Ammon's horn (tissue), 1 donor: ENCODE data around the gene IKZF5.

Experiments used
- DNase-seq: peaks from one replicate; pipeline ENCODE4 v3.0.0-alpha.2; 2016; ENCODE audit warnings: low spot score

The IKZF5 gene, protein sequence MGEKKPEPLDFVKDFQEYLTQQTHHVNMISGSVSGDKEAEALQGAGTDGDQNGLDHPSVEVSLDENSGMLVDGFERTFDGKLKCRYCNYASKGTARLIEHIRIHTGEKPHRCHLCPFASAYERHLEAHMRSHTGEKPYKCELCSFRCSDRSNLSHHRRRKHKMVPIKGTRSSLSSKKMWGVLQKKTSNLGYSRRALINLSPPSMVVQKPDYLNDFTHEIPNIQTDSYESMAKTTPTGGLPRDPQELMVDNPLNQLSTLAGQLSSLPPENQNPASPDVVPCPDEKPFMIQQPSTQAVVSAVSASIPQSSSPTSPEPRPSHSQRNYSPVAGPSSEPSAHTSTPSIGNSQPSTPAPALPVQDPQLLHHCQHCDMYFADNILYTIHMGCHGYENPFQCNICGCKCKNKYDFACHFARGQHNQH

DNA sequence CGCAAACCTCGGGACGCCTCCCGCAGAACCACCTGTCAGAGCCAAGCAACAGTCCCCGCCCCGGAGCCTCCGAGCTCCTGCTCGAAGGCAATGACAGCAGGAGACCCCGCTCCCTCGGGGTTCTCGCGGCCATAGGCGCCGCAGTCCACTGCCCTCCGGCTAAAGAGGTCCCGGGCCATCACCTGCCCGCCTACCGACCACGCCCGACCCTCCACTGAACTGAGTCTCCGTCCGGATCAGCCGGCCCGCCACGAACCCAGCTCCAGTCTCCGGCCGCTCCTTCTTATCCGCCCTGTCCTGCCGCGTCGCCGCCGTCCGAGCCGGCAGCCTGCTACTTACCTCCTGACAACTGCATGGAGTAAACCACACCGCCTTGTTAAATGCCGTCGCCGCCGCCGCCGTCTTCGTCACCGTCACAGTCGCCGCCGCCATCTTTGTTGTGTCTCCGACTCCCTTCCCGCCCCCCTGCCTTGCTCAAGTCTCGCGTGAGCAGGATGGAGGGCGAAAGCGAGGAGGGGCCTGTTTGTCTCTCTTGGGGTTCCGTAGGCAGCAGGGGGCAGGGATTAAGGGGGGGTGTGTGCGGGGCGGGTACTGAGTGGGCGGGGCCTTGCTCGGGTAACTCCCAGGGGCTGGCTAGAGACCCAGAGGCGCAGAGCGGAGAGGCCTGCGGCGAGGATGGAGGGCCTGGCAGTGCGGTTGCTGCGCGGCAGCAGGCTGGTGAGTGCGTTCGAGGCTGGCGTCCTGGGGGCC lies at the start of gene IKZF5, which contains the start of gene ACADSB:
Gene IKZF5, minus strand, starts transcription at position 441 of the 750 bp plus-strand sequence. CDS start 10,170 bp downstream, outside the sequence.
Gene ACADSB, plus strand, starts transcription at position 652 of the 750 bp plus-strand sequence. Its CDS starts 24 bp downstream, at position 676.
- peak; percentile 98 for DNase-seq

DNA sequence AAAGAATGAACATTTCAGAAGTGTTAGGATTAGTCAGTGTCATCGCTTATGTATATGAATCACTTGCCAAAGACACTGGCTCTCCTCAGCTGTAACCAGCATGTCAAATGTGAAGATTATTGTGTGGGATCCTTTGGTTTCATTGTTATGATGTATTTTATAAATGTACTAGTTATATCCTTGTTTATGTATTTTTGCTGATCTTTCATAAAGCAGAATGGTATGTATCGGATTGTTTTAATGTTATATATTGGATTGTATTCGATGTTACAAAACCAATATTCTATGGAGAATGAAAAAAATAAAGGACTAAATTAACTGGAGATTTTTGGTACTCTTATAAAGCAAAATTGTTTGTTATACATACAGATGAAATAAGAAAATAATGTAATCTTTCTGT lies 49.4 kb upstream of the IKZF5 start:
- no peak for DNase-seq

DNA sequence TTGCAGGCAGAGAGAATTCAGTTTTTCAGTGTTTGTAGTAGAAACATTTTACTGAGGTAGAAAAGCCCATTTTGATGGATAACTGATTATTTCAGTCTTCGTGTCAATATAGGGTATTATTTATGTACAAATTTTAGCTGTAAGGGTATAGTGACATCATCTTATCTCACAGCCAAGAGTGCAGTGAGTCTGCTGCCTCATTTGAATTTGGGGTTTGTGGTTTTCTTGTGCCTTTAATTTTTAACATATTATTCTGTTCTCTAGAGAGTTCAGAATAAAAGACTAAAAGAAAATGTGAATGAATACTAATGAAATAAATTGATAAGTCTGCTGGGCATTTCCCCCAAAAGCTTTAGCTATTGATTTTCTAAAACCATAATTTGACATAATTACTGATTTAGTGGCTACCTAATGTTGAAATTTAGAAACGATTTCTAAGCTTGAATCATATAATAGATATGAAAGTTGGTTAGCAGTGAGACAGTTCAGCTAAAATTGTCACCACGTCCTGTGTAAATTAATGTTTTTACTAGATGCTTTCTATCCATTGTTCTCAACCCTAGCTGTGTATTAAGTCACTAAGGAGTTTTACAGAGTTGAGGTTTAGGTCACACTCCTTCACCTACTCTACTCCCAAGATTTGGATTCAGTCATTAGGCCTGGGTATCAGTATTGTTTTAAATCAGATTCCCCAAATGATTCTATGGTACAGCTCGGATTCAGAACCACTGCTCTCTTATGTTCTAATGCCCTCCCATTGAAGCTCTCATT lies 37.6 kb upstream of the IKZF5 start:
- DNase-seq, result no peak

DNA sequence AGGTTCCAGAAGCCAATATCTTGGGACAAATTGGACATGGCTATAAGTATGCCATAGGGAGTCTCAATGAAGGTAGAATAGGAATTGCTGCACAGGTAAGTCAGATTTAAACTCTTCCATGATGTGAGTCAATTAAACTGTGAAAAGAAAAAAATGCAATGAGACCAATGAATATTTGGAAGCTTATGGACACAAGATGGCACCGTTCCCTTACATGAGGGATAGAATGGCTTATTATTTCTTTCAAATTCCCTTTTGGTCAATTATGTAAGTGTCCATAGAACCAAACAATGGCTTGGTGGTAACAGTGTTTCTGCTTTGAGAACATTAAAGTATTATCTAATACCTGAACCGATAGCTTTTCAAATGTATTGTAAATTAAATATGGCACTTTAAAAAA lies 35.8 kb upstream of the IKZF5 start:
- no peak for DNase-seq

DNA sequence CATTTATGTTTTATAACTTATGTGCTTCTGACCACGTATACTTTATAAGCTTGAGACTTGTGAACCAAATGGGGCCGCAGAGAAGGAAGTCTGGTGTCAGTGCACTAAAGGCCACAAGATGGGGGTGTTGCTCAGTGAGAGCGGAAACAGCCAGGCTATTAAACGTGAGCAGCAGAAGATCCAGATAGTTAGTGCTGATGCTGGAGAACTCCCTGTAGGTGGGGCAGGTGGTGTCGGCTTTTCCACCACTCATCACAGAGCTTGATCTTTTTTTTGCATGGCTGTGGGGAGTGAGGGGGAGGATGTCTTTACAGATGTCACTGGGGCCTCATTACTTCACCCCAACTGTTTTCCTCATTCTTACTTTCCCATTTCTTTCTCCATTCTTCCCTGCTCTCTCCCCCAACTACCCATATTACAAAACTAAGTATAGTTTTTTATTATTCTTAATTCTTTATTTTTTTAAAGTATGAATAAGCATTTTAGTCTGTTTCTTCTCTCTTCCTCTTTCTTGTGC lies 34.9 kb upstream of the IKZF5 start:
- DNase-seq, result peak; percentile 90

DNA sequence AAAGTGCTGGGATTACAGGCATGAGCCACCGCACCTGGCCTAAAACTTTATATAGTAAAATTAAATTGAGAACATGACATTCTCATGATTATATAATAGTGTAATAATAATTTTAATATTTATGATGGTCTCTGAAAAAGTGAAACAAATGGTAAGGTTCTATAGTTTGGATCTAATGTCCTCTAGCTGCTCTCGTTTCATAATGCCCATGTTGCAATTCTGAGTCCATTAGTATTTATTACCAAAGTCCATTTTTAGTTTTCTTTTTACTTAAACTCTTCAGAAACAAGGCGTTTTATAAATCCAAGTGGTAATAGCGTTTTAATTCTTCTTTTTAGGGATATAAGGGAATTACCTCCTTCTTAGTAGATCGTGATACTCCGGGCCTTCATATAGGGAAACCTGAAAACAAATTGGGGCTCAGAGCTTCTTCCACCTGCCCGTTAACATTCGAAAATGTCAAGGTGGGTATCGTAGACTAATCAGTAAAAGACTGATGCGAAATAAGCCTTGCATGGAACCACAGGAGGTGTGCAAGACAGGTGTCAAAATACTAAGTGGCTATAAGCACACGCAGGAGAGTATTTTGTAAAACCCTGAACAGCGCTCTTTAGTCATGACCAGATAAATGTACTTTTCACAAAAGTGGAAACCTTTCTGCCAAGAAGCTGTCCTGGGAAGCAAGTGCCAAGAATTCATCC lies 34.3 kb upstream of the IKZF5 start:
- DNase-seq, result no peak

DNA sequence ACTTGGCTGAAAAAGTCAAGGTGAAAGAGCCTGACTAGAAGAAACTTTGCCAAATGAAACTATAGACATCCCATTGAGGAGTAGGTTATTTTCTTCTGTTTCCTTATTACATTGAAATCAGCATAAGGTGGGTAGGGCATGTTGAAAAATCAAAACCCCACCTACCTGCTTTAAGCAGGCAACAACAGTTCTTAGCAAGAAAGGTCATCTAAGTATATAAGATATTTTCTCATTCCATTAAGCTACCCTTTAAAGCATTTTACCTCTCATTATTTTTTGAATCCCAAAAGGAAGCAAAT lies 31.0 kb upstream of the IKZF5 start:
- no peak for DNase-seq

DNA sequence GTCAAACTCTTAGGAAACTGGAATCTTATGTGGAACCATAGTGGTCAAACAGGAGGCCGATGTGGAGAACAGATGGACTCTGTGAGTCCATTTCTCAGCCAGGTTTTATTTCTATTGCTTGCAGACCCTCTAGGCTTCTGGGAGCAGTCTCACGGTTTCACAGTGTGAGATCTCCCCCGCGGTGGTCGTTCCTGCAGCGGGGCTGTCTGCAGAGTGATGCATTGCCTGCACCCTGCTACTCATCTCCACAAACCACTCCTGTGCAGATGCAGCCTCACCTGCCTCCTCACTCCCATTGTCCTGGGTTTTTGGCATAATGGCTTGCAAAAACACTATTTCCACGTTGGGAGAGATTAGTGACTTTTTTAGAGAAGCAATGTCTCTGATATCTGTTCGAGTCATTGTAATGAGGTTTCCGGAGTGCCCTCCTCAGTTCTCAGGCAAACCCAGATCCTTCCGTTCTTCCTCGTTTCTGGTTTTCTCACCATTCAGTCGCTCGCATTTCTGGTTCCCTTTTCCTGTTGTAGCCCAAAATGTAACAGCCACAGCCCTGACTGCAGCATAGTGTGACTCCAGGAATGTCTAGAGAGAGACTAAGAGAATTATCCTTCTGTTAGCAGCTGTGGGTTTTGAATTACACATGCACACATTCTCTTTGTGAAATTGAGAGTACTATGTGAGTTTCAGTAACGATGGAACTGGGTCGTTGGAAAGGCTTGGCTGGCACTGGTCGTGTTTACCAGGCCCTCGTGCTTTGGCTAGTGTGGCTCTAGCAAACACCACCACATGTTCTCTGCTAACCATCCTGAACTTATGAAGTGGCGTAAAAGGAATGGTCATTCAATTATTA lies 30.4 kb upstream of the IKZF5 start:
- DNase-seq, result no peak

DNA sequence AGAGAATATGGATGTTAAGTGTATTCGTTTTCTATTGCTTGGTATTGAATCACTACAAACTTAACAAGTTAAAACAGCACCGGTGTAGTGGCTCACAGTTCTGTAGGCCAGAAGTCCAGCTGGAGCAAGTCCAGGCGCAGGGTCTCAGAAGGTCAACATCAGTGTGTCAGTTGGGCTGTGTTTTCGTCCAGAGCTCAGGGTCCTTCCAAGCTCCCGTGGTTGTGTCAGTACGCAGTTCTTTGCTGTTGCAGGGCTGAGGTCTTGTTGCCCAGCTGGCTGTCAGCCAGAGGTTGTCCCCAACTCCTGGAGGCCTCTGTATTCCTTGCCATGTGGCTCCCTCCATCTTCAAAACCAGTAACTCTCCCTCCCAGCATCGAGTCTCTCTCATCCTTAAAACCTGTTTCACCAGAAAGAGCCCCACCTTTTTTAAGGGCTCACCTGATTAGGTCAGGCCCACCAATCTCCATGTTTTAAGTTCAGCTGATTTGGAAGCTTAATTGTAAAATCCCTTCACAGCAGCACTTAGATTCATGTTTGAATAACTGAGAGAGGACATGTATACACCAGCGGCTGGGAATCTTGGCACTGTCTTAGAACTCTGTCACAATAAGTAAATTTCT lies 27.0 kb upstream of the IKZF5 start:
- DNase-seq, result no peak

DNA sequence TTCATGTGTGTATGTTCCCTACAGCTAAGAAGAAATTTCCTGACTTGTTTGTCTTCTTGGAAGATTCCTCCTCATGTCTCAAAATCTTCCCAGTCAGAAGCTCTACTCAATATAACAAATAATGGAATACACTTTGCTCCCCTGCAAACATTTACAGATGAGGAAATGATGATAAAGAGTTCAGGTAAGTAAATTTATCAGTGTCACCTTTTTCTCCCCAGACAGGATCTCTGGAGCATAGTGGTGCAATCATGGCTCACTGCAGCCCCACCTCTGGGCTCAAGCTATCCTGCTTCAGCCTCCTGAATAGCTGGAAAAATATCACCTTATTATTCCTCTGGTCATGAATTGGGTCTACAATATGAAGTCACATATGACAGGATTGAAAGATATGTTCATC lies 25.7 kb upstream of the IKZF5 start:
- DNase-seq, result no peak

DNA sequence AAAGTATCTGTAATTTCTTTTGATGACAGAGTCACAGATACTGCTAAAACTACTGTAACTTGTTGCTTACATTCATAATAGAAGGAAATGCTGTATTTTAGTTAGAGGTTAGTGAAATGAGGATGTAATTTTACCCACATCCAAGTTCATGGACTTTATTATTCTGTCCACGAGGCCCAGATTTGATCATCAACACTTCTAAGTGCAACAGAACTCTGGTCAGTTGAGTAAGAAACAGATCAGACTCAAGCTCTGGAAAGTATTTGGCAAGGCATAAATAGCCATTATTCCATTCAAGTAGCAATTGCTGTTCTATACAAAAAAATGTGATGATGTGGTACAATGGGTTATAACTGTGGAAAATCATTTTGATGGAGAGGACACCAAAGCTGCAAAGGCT lies 22.5 kb upstream of the IKZF5 start:
- DNase-seq, result no peak

DNA sequence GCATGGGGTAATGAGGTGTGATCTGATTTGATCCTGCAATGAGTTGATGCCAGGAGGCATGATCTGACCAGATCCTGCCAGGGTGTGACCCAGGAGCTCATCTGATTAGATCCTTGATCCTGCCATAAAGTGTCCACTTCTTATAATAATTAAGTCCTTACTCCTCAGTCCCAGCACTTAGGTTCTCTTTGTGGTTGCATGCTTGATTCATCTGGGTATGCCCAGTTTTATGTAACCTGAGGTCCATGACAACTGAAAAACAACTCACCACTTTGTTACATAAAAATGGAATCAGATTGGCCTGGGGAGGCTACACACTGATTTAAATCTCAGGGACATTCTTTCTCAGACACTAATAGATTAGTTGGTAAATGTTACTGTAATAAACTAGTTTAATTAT lies 19.3 kb upstream of the IKZF5 start:
- no peak for DNase-seq

DNA sequence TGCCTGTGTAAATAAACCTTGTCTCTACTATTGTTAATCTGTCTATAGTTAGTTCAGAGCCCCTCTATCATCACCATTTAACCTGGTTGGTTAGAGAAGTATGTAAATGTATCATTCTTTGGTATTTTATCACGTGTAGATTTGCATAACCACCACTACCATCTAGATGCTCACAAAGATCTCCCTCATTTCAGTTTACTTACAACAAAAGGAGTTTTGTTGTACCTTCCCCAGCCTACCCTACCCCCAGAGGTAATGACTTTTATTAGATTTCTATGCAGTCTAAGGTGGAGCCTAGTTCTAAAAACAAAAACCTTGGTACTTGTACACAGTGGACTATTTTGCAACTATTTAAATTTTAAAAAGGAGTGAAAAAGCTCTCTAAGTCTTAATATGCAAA lies 17.7 kb upstream of the IKZF5 start:
- DNase-seq, result no peak

DNA sequence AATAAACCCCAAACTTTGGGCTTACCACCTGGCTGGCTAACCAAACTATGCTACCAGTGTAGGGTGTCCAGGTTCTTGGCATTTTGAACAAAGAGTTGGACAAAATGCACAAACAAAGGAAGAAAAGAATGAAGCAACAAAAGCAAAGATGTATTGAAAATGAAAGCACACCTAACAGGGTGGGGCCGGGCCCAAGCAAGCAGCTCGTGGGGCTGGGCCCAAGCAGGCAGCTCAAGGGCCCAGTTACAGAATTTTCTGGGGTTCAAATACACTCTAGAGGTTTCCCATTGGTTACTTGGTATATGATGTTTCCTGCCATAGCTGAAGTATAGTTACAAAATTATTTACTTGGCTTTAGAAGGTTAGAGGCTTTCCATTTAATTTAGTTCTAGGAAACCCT lies 15.9 kb upstream of the IKZF5 start:
- no peak for DNase-seq

DNA sequence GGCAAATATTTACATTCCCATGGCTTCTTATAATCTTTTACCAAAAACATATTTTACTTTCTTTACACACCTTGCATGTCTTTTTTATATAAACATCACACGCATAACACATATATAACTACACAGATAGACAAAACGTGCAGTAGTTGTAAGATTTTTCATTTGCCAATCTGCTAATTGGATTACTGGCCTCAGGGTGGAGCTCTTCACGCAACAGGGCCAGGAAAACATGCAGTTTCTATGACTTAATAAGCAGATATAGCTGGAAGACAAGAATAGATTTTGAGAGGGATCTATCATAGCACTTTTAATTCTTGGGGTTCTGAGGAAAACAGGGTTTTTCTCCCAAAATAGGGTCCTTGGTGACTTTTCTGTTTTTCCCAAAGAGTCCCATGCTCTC lies 12.9 kb upstream of the IKZF5 start:
- no peak for DNase-seq

DNA sequence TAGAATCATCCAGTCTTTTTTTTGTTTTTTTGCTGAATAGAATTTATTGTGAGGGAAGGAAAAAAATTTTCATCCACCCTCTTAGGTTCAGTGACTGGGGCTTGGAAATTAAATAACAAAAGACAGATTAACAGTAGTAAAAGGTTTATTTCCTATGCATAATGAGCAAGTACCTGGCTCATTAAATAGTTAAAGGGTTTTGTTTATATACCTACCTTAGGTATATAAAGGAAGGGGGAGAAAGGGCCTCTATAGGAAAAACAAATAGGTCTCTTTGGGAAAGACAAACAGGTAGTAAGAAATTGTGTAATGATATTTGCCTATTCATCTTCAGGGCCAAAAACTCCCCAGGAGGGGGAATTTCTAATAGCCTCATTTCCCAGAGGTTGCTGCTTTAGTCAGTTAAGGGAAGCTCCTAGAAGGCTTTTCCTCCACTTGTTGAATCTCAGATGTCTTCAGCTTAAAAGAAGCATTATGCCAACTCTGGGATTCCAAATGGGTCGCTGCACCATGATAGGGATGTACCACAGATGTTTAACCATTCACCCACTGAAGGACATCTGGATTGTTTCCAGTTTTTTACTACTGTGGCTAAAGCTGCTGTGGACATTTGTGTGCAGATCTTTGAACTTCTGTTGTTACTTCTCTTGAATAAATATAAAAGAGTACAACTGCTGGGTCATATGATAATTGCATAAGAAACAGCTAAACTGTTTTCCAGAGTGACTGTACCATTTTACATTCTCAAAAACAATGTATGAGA lies 11.5 kb upstream of the IKZF5 start:
- no peak for DNase-seq

DNA sequence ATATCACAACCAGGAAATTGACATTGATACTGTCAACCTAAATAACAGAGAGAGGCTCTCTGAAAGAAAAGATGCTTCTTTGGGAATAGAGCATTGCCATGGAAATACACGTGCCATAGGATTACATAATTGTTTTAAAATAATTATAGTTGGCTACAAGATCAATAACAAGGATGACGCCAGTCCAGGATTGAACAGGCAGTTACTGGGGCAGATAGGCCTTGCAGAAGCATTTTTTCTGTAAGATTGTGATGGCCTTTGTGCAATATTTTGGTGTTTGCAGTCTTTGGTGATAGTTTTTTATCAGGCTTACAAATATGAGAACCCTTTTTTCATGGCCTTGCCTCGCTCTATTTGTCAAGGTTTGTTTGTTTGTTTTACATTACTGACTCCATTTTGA lies 10.7 kb upstream of the IKZF5 start:
- no peak for DNase-seq

DNA sequence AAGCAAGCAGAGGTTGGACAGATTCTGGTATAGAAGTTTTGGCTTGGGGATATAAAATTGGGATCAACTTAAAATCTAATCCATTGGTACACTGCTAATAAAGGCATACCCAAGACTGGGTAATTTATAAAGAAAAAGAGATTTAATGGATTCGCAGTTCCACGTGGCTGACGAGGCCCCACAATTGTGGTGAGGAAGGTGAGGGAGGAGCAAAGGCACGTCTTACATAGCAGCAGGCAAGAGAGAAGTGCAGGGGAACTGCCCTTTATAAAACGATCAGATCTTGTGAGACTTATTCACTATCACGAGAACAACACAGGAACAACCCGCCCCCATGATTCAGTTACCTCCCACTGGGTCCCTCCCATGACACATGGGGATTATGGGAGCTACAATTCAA lies 9.9 kb upstream of the IKZF5 start:
- DNase-seq, result no peak

DNA sequence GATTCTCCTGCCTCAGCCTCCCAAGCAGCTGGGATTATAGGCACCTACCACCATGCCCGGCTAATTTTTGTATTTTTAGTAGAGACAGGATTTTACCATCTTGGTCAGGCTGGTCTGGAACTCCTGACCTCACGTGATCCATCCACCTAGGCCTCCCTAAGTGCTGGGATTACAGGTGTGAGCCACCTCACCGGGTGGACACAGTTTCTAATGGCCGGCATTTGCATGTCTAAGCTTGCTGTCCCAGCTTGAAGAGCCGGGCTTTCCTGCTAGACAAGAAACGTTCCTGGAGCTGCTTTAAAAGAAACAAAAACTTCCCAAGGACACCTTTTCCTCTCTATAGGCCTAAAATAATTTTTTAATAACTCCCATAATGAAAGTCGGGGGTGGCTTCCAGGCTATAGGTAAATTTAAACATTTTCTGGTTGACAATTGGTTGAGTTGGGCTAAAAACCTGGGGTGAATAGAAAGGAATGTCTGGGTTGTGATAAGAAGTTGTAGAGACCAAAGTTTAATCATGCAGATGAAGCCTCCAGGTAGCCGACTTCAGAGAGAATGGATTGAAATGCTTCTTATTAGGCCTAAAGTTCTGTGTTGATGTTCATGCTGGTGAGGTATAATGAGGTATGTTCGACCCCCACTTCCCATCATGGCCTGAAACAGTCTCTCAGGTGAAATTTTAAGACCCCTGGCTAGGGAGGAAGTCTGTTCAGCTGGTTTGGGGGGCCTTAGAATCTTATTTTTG lies 9.0 kb upstream of the IKZF5 start:
- DNase-seq, result no peak
